Calu3 (cell line): ENCODE measurements around the gene SOCS3. TPM values are rescaled to one million over a fixed set of nuclear protein-coding genes. Genes with fewer than 3 reads are reported as not detected.

ENCODE experiments used
- BruUV-seq: library from RNA; stranded (reverse); fragments of 400-500 nt; replicated peaks from 2 replicates; lab custom pipeline; 2021; lab: Mats Ljungman, UMichigan
- CTCF ChIA-PET: fragments of 300-600 bp; sonication (Branson Sonifier 250); formaldehyde crosslinking; loops from one replicate; lab custom pipeline; 2022; ENCODE audit warnings: antibody characterized with exemption; lab: Charles Lee
- DNase-seq: peaks from one replicate; pipeline ENCODE4 v3.0.0; 2022
- H3K27ac Mint-ChIP-seq: one replicate; pipeline ENCODE4 v1.8.0; 2022; ENCODE audit warnings: mixed read lengths; ENCODE audit not compliant: unreplicated experiment
- H3K27me3 Mint-ChIP-seq: one replicate; pipeline ENCODE4 v1.8.0; 2022; ENCODE audit warnings: mixed read lengths; ENCODE audit not compliant: unreplicated experiment
- H3K36me3 Mint-ChIP-seq: one replicate; pipeline ENCODE4 v1.8.0; 2022; ENCODE audit warnings: mild to moderate bottlenecking, moderate library complexity, mixed read lengths; ENCODE audit not compliant: insufficient read depth, unreplicated experiment
- H3K4me1 Mint-ChIP-seq: one replicate; pipeline ENCODE4 v1.8.0; 2022; ENCODE audit warnings: mild to moderate bottlenecking, low read depth, mixed read lengths; ENCODE audit not compliant: unreplicated experiment
- H3K4me3 Mint-ChIP-seq: one replicate; pipeline ENCODE4 v1.8.0; 2022; ENCODE audit warnings: mild to moderate bottlenecking, low read depth, moderate library complexity, mixed read lengths; ENCODE audit not compliant: unreplicated experiment
- H3K9me3 Mint-ChIP-seq: one replicate; pipeline ENCODE4 v1.8.0; 2022; ENCODE audit warnings: low read depth, mixed read lengths; ENCODE audit not compliant: unreplicated experiment
- intact Hi-C: fragments of 100-400 bp; cut with micrococcal nuclease; formaldehyde crosslinking; loops from one replicate; pipeline ENCODE4 v1.10.0; 2022; ENCODE audit not compliant: unreplicated experiment
- total RNA-seq: library from RNA; stranded (reverse); gene quantifications from 2 replicates; pipeline ENCODE4 v1.2.3, GENCODE V29; 2022
- TF ChIP-seq, protein P1 (sequence below): fragments of 200-600 bp; IDR thresholded peaks from one replicate; pipeline ENCODE4 v1.8.0; 2022; ENCODE audit warnings: antibody characterized with exemption; ENCODE audit not compliant: unreplicated experiment

SOCS3 gene
- total RNA-seq, 1 experiment from 2014 or later = 39.5 TPM

DNA sequence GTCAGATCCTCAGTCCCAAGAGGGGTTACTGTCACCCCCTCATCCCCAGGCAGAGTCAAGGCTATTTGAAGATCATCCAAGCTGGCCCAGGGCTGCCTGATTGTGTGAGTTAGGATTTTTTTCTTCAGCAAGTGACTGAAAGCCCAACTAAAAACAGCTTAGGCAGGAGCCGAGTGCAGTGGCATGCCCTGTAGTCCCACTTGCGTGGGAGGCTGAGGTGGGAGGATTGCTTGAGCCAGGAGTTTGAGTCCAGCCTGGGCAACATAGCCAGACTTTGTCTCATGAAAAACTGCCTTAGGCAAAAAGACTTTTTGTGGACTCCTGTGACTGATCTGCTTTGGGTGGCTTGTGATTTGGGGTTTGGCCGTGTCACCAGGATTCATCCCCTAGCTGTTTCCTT is 38.5 kb upstream of the SOCS3 start:
- H3K4me3 Mint-ChIP-seq = no peak overlapping the region
- H3K9me3 Mint-ChIP-seq = no peaks in the 10 kb centered on the region

DNA sequence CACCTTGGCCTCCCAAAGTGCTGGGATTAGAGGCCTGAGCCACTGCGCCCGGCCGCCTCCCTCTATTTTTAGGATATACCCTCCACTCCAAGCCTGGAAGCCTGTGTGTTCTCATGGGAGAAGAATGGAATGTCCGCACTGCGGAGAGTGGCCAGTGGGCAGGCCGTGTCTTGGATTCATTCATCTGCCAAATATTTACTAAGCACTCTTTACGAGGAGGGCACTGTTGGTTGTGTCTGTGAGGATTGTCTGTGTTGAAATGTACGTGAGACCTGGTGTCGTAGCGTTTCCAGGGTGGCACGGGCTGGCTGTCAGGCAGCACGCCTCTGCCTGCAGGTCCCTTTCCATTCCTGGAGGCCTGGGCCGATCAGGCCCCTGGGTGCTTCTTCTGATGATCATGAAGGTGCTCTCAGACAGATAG is 37.8 kb upstream of the SOCS3 start:
- no TSS peak for BruUV-seq
- TF ChIP-seq, protein P1, sequence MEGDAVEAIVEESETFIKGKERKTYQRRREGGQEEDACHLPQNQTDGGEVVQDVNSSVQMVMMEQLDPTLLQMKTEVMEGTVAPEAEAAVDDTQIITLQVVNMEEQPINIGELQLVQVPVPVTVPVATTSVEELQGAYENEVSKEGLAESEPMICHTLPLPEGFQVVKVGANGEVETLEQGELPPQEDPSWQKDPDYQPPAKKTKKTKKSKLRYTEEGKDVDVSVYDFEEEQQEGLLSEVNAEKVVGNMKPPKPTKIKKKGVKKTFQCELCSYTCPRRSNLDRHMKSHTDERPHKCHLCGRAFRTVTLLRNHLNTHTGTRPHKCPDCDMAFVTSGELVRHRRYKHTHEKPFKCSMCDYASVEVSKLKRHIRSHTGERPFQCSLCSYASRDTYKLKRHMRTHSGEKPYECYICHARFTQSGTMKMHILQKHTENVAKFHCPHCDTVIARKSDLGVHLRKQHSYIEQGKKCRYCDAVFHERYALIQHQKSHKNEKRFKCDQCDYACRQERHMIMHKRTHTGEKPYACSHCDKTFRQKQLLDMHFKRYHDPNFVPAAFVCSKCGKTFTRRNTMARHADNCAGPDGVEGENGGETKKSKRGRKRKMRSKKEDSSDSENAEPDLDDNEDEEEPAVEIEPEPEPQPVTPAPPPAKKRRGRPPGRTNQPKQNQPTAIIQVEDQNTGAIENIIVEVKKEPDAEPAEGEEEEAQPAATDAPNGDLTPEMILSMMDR = no peak
- Mint-ChIP-seq H3K36me3 (peaks cover 54% of the 10 kb centered on the region), H3K27ac (no peak overlapping the region), H3K4me3 (no peak overlapping the region), H3K27me3 (no peaks in the 10 kb centered on the region), H3K9me3 (no peaks in the 10 kb centered on the region), H3K4me1 (peaks cover 11% of the 10 kb centered on the region)
- intact Hi-C loops = no loop called here
- no peak for DNase-seq
- CTCF ChIA-PET = no interaction called here

More for the DNA sequence above, 38.5 kb upstream of the SOCS3 start:
- Mint-ChIP-seq H3K36me3 (peaks cover 51% of the 10 kb centered on the region), H3K4me1 (peaks cover 6% of the 10 kb centered on the region), H3K27ac (no peak overlapping the region), H3K27me3 (no peaks in the 10 kb centered on the region)
- TF ChIP-seq, protein P1 = no peak
- CTCF ChIA-PET = no interaction called here
- intact Hi-C loops = no loop called here
- BruUV-seq = no TSS peak
- DNase-seq = no peak

DNA sequence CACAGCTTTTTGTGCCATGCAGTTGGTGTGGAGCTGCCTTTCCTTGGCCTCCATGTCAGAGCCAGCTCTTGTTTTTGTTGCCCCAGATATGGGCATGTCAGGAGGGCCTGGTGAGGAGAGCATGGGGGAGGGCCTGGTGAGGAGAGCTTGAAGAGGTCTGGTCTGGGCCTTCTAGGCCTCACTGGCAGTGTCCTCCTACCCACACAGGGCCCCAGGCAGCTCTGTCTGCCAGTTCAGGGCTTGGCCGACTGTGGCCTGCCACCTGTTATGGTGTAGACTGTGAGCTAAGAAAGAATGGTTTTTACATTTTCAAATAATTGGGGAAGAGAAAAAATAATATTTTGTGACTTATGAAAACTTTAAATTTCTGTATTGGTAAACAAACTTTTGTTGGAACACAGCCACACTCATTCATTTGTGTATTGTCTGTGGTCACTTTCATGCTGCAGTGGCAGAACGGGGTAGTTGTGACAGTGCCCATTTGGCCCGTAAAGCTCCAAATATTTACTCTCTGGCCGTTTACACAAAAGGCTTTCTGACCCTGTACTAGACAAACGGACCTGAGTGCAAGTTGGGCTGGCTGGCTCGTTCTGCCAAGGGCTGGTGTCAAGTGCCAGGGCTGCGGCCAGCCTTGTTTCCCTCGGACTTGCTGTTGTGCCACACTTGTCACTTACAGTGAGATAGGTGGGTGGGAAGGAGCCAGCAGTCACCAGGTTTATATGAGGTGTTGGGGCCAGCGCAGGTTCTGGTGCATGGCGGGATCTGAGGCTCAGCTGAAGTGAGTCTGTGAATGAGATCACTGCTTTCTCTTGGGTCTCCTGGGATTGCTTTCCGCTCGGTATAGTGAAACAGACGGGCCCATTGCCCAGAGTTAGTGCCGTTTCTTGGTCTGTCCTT is 36.8 kb upstream of the SOCS3 start:
- peaks cover 54% of the 10 kb centered on the region for H3K36me3 Mint-ChIP-seq
- no peaks in the 10 kb centered on the region for H3K27me3 Mint-ChIP-seq
- TF ChIP-seq, protein P1 = no peak
- intact Hi-C loops = no loop called here
- H3K4me1 Mint-ChIP-seq = peaks cover 19% of the 10 kb centered on the region
- no peaks in the 10 kb centered on the region for H3K9me3 Mint-ChIP-seq
- no peak overlapping the region for H3K27ac Mint-ChIP-seq
- DNase-seq = no peak
- H3K4me3 Mint-ChIP-seq = no peak overlapping the region
- CTCF ChIA-PET = interaction anchor here (0.6 kb wide), 1 partner anchor 20 kb away, joined by 4 read pairs; no protein-coding TSS in a partner anchor
- no TSS peak for BruUV-seq

DNA sequence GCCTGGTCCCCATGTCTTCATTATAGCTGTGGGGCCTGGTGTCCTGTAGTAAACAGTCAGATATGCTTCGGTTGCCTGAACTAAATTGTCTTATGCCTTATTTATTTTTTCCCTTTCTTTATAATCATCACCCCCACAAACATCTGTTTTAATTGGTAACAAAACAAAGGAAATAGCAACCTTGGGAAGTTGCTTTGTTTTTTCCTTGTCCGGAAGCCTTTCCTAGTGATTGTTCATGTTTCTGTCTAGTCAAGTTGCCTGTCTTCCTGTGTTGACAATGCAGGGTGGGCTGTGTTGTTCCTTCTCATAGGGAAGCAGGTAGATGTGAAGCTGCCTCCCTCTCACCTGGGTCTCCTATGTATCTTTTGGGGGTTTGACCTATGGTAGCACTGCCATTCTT is 35.3 kb upstream of the SOCS3 start:
- Mint-ChIP-seq H3K4me3 (no peak overlapping the region), H3K27me3 (no peaks in the 10 kb centered on the region), H3K36me3 (peaks cover 47% of the 10 kb centered on the region), H3K27ac (no peak overlapping the region), H3K9me3 (no peaks in the 10 kb centered on the region), H3K4me1 (peaks cover 28% of the 10 kb centered on the region)
- intact Hi-C loops = no loop called here
- no peak for DNase-seq
- TF ChIP-seq, protein P1 = no peak
- CTCF ChIA-PET = no interaction called here
- no TSS peak for BruUV-seq
